HG02840 (cell line): ENCODE data around the gene TSPAN4.

ENCODE experiments used
- ATAC-seq: cut with Tn5 transposase; IDR thresholded peaks from one replicate; pipeline ENCODE4 v1.9.1; 2021; ENCODE audit warnings: mild to moderate bottlenecking, moderate library complexity, moderate number of reproducible peaks; ENCODE audit not compliant: unreplicated experiment, low FRiP score

The TSPAN4 gene

GRCh38 chr11:847876-848275 is 5.2 kb downstream of the TSPAN4 start:
- ATAC-seq: no peak

- ATAC-seq: no peak
Measured at GRCh38 chr11:848380-848931, 5.8 kb downstream of the TSPAN4 start.

GRCh38 chr11:849104-849824 is 6.6 kb downstream of the TSPAN4 start:
- ATAC-seq: no peak

- ATAC-seq: no peak
Measured at GRCh38 chr11:849951-850774, 7.5 kb downstream of the TSPAN4 start.

GRCh38 chr11:850775-851763 is 8.4 kb downstream of the TSPAN4 start:
- no peak for ATAC-seq

- no peak for ATAC-seq
Measured at GRCh38 chr11:852762-853161, 10.1 kb downstream of the TSPAN4 start.

- ATAC-seq: no peak
Measured at GRCh38 chr11:853682-854448, 11.2 kb downstream of the TSPAN4 start.

GRCh38 chr11:854601-855329 is 12.1 kb downstream of the TSPAN4 start:
- ATAC-seq: no peak

GRCh38 chr11:855330-855674 is 12.7 kb downstream of the TSPAN4 start:
- ATAC-seq: no peak

GRCh38 chr11:855796-856195 is 13.1 kb downstream of the TSPAN4 start:
- no peak for ATAC-seq

GRCh38 chr11:856397-856796 is 13.7 kb downstream of the TSPAN4 start:
- no peak for ATAC-seq

GRCh38 chr11:858053-858761 is 15.6 kb downstream of the TSPAN4 start:
- ATAC-seq: no peak

- no peak for ATAC-seq
Measured at GRCh38 chr11:858762-859339, 16.2 kb downstream of the TSPAN4 start.

- no peak for ATAC-seq
Measured at GRCh38 chr11:859394-860131, 16.9 kb downstream of the TSPAN4 start.

- ATAC-seq: no peak
Measured at GRCh38 chr11:860234-861104, 17.8 kb downstream of the TSPAN4 start.

- ATAC-seq: no peak
Measured at GRCh38 chr11:861105-861479, 18.4 kb downstream of the TSPAN4 start.
